A673 (cell line): ENCODE results near the gene DNAH10. TPM values are rescaled to one million over a fixed set of nuclear protein-coding genes. Genes with fewer than 3 reads are reported as not detected.

Experiments used
- BruUV-seq: library from RNA; stranded (reverse); fragments of 400-500 nt; replicated peaks from 2 replicates; lab custom pipeline; 2021; lab: Mats Ljungman, UMichigan
- CTCF ChIA-PET: fragments of 300-600 bp; sonication (Branson Sonifier 250); formaldehyde crosslinking; loops from one replicate; lab custom pipeline; 2022; ENCODE audit warnings: antibody characterized with exemption; lab: Charles Lee
- POLR2A ChIA-PET: fragments of 300-600 bp; sonication (Branson Sonifier 250); formaldehyde crosslinking; loops from one replicate; lab custom pipeline; 2022; ENCODE audit warnings: antibody characterized with exemption; ENCODE audit not compliant: low non-redundant PET; lab: Charles Lee
- DNase-seq: peaks from one replicate; pipeline ENCODE4 v3.0.0-alpha.2; 2015; ENCODE audit warnings: low spot score
- H3K27ac ChIP-seq: fragments of 200-600 bp; sonication (generic); 2 replicates; pipeline ENCODE4 v1.5.1; 2016; ENCODE audit warnings: mixed run types, low read depth, mild to moderate bottlenecking, mixed read lengths, antibody characterized with exemption, low read length; ENCODE audit not compliant: poor library complexity, severe bottlenecking
- H3K27me3 ChIP-seq: fragments of 200-600 bp; sonication (generic); replicated peaks from 2 replicates; pipeline ENCODE4 v1.6.1; 2017; ENCODE audit warnings: mixed run types, low read depth, mild to moderate bottlenecking, mixed read lengths, antibody characterized with exemption, low read length; ENCODE audit not compliant: insufficient read depth, poor library complexity
- H3K36me3 ChIP-seq: fragments of 200-600 bp; sonication (generic); 2 replicates; pipeline ENCODE4 v1.6.1; 2016; ENCODE audit warnings: mixed run types, mild to moderate bottlenecking, mixed read lengths, antibody characterized with exemption, low read length; ENCODE audit not compliant: insufficient read depth, poor library complexity, severe bottlenecking
- H3K4me1 ChIP-seq: fragments of 200-600 bp; sonication (generic); 2 replicates; pipeline ENCODE4 v1.6.1; 2017; ENCODE audit warnings: mixed run types, mild to moderate bottlenecking, mixed read lengths, antibody characterized with exemption, low read length; ENCODE audit not compliant: insufficient read depth, poor library complexity, severe bottlenecking
- H3K4me3 ChIP-seq: fragments of 200-600 bp; sonication (generic); 2 replicates; pipeline ENCODE4 v1.5.1; 2016; ENCODE audit warnings: low read depth, mixed run types, mild to moderate bottlenecking, mixed read lengths, low read length; ENCODE audit not compliant: poor library complexity, severe bottlenecking
- H3K9me3 ChIP-seq: fragments of 200-600 bp; sonication (generic); 2 replicates; pipeline ENCODE4 v1.6.1; 2016; ENCODE audit warnings: mixed run types, low read depth, mild to moderate bottlenecking, mixed read lengths, antibody characterized with exemption, low read length; ENCODE audit not compliant: poor library complexity, severe bottlenecking
- EZH2 ChIP-seq: fragments of 200-600 bp; sonication (generic); IDR thresholded peaks from 2 replicates; pipeline ENCODE4 v1.6.1; 2017; ENCODE audit warnings: borderline replicate concordance, low read depth, mild to moderate bottlenecking, mixed read lengths, antibody characterized with exemption, low read length; ENCODE audit not compliant: poor library complexity, severe bottlenecking
- intact Hi-C: fragments of 100-400 bp; cut with micrococcal nuclease; formaldehyde crosslinking; loops from one replicate; pipeline ENCODE4 v1.10.0; 2022; ENCODE audit not compliant: unreplicated experiment
- total RNA-seq: library from RNA; stranded (reverse); gene quantifications from 2 replicates; pipeline ENCODE4 v1.2.3, GENCODE V29; 2021
- TF ChIP-seq, protein P1 (sequence below): fragments of 300-800, 200-600 bp; sonication (generic); conservative IDR thresholded peaks from 2 replicates; pipeline ENCODE4 v1.5.1; 2017; ENCODE audit warnings: low read depth, mild to moderate bottlenecking, antibody characterized with exemption, low read length, moderate library complexity, mixed read lengths

Gene DNAH10
- total RNA-seq, 1 experiment from 2014 or later = 1.1 TPM

GRCh38 chr12:123956249-123956648 lies 194.1 kb downstream of the DNAH10 start:
- no peaks in the 10 kb centered on the region for H3K27me3 ChIP-seq
- H3K36me3 ChIP-seq = no peaks in the 10 kb centered on the region
- ChIA-PET POLR2A (no interaction called here), CTCF (no interaction called here)
- no peak overlapping the region for H3K27ac ChIP-seq
- intact Hi-C loops = no loop called here
- no TSS peak for BruUV-seq
- H3K9me3 ChIP-seq = no peaks in the 10 kb centered on the region
- TF ChIP-seq, protein P1, sequence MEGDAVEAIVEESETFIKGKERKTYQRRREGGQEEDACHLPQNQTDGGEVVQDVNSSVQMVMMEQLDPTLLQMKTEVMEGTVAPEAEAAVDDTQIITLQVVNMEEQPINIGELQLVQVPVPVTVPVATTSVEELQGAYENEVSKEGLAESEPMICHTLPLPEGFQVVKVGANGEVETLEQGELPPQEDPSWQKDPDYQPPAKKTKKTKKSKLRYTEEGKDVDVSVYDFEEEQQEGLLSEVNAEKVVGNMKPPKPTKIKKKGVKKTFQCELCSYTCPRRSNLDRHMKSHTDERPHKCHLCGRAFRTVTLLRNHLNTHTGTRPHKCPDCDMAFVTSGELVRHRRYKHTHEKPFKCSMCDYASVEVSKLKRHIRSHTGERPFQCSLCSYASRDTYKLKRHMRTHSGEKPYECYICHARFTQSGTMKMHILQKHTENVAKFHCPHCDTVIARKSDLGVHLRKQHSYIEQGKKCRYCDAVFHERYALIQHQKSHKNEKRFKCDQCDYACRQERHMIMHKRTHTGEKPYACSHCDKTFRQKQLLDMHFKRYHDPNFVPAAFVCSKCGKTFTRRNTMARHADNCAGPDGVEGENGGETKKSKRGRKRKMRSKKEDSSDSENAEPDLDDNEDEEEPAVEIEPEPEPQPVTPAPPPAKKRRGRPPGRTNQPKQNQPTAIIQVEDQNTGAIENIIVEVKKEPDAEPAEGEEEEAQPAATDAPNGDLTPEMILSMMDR = no peak
- TF ChIP-seq EZH2 = no peak
- H3K4me1 ChIP-seq = no peaks in the 10 kb centered on the region
- no peak overlapping the region for H3K4me3 ChIP-seq
- DNase-seq = no peak

- Histone ChIP-seq H3K9me3 (no peaks in the 10 kb centered on the region), H3K27ac (no peak overlapping the region), H3K36me3 (no peaks in the 10 kb centered on the region), H3K4me3 (no peak overlapping the region), H3K27me3 (no peaks in the 10 kb centered on the region), H3K4me1 (no peaks in the 10 kb centered on the region)
- CTCF ChIA-PET = no interaction called here
- intact Hi-C loops = no loop called here
- POLR2A ChIA-PET = no interaction called here
- DNase-seq = no peak
- no TSS peak for BruUV-seq
- TF ChIP-seq, protein P1 = no peak
- no peak for TF ChIP-seq EZH2
Observed at GRCh38 chr12:123957196-123957595, 195.1 kb downstream of the DNAH10 start.

DNA sequence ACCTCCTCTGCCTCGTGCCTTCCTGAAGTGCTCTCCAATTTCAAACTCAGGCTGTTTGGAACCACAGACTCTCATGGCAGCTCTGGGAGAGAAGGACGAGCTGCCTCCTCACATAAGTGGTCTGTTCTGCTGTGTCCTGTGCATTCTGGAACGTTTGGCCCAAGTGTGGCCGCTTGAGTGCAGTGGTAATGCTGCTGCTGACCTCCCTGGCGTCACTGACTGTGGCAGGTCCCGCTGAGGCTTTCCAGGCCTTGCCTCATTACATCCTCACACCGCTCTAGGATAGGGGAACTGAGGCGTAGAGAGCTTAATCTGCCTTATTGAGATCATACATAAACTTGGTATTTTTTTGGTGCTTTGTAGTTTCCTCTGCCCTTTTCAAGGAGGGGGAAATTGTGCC lies 196.4 kb downstream of the DNAH10 start:
- Histone ChIP-seq H3K27me3 (no peaks in the 10 kb centered on the region), H3K27ac (no peak overlapping the region), H3K4me3 (no peak overlapping the region), H3K9me3 (no peaks in the 10 kb centered on the region), H3K4me1 (no peaks in the 10 kb centered on the region), H3K36me3 (no peaks in the 10 kb centered on the region)
- CTCF ChIA-PET = no interaction called here
- intact Hi-C loops = no loop called here
- BruUV-seq = no TSS peak
- TF ChIP-seq, protein P1 = no peak
- TF ChIP-seq EZH2 = no peak
- POLR2A ChIA-PET = no interaction called here
- DNase-seq = no peak
